Activated T-cell treated with anti-CD3 and anti-CD28 coated beads for 4 hours (primary cell): ENCODE results near the gene TBC1D20.
A peak's percentile ranks its signal among the peaks of the same experiment; 100 is the strongest.

Source experiments
- DNase-seq: peaks from one replicate; pipeline ENCODE4 v3.0.0-alpha.2; 2020

The TBC1D20 gene

DNA sequence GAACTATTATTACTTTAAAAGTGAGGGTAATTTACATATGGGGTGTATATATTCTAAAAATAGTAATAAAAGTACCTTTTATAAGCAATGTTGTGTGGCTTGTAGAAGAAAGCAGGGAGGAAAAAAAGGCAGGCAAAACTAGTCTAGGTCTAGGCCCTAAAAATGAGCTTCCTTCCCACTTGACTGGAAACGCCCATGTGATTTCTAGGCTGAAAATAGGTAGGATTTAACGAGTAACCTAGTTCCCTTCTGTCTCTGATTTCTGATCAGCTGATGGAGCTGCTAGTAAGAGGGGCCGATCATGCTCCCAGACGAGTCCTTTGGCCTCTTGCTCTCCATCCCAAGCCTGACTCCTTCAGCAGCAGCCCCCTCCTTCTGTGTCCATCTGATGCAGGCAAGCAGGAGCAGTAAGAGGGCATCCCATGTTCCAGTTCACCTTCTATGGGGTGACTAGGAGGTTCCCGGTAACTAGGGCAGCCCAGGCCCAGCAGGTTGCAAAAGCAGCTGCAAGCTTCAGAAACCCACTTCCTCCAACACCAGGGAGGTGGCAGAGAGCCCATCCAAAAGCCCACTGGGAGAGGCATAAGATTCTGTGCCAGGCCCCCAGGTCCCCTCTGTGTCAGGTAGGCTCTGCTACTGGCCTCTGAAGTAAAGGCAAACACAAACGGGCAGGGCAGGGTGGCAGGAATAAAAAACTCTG lies 24.4 kb downstream of the TBC1D20 start:
- DNase-seq: no peak

DNA sequence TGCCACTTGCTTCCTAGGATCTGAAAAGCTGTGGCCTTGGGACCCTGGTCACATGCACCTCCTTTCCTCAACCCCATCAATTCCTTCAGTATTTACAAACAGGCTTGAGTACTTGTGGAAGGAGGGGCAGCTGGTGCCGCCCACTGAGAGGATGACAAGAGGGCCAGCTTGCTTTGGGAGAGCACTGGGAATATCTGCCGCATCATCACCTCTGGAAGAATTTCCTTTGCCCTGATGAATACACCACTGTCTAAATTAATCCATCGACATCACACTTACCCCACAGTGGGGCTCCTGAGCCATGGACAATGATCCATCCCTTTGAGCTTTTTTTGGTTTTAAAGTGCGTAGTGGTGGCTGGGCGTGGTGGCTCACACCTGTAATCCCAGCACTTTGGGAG lies 25.9 kb downstream of the TBC1D20 start:
- no peak for DNase-seq

DNA sequence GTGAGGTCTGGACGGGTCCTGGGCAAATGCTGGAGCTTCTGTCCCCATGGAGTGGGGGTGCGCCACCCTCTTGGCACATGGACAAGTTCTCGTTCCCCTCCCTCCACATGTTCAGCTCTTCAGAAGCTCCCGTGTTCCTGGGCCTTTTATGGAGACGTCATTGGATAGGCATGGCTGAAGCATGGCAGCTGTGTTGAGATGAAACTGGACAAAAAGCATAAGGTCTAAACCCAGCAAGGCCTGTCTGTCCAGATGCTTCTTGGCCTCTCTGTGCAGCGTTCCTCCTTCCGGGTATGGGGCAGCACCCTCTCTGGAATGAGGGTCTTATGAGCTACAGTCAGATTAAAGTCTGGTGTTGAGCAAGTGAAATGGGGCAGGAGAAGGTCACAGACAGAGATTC lies 26.8 kb downstream of the TBC1D20 start:
- no peak for DNase-seq

- no peak for DNase-seq
These were observed 27.5 kb downstream of the TBC1D20 start for GRCh38 chr20:434661-435419.

GRCh38 chr20:434221-434620 lies 28.1 kb downstream of the TBC1D20 start:
- DNase-seq: no peak

DNA sequence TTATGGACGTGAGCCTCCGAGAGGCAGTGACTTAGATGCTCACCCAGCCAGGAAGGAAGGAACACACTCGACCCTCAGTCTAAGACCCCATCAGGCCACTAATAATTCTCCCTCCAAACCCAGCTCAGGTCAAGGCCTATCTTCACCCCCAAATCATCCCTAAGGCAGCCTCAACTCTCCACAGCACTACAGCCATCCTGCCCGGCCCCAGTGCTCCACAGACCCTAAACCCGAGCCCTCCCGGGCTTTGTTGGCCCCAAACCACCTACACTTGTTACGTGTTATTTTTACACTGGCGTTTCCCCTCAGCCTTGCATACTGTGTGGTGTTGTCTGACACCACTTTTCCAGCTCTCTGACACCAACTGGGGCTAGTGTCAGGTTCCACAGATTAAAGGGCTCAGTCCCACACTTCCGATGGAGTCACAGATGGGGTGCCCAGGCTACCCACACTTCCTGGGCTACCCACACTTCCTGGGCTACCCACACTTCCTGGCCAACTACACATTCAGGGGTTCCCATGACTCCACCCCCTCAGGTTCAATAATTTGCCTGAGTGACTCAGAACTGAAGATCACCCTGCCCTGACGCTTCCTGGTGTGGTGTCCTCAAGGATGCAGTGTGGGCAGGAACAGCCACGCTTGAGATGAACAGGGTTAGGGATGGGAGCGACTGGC lies 28.9 kb downstream of the TBC1D20 start:
- DNase-seq: peak; percentile 65

- no peak for DNase-seq
These were observed 29.5 kb downstream of the TBC1D20 start for GRCh38 chr20:432677-433299.

DNA sequence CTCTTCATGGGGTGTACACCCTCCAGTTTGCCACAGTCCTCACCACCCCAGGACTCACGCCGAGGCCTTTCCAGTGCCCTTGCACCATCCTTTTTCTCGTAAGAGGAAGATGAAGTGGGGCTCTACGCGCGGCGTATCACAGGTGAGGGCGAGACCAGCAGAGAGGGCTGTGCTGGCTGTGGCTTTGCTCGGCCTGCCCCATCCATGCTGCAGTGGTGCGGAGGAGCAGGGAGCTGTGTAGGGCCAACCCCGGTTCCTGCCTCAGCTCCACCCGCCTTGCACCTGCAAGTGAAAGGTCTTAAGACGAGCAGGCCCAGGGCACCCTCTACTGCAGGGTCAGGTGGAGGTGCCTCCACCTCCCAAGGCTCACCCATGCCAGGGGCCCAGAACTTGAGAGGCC lies 30.1 kb downstream of the TBC1D20 start:
- DNase-seq: no peak

DNA sequence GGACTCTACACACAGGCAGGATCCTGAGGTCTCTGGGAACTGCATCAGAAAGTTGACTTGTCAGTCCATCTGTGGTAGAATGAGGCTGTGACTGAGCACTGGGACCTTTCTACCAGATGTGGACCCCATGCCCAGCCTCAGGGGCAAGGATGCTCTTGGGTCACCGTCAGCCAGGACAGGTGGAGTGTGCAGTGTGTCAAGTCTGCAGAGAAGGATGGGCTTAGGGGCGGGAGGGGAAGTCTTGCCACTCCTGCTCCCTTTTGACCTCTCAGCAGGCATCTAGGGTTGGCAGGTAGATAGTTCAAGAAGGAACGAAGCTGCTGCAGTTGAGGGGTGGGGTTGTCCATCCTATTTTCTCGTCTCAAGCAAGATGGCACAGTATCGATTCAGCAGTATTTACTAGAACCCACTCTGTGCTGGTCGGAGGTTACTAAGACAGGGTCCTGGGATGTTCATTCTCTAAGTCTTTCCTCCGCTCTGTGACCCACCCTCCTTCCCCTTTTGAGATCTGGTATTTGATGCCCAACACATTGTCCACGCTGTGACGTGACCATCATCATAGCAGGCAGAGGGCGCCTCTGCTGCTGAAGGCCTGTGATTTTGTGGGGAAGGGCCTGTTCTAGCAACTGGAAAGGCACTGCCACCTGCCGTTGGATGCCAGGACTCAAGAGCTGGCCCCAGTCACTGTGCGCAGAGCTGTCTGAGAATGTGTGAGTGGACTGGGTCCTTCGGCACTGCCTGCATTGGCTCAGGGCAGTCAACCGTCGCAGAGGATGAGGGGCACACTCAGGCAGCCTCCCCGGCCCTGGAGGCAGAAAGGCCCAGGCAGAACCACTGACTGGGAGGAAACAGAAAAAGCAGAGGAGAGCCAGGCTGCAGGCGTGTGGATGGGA lies 31.1 kb downstream of the TBC1D20 start:
- DNase-seq: no peak

DNA sequence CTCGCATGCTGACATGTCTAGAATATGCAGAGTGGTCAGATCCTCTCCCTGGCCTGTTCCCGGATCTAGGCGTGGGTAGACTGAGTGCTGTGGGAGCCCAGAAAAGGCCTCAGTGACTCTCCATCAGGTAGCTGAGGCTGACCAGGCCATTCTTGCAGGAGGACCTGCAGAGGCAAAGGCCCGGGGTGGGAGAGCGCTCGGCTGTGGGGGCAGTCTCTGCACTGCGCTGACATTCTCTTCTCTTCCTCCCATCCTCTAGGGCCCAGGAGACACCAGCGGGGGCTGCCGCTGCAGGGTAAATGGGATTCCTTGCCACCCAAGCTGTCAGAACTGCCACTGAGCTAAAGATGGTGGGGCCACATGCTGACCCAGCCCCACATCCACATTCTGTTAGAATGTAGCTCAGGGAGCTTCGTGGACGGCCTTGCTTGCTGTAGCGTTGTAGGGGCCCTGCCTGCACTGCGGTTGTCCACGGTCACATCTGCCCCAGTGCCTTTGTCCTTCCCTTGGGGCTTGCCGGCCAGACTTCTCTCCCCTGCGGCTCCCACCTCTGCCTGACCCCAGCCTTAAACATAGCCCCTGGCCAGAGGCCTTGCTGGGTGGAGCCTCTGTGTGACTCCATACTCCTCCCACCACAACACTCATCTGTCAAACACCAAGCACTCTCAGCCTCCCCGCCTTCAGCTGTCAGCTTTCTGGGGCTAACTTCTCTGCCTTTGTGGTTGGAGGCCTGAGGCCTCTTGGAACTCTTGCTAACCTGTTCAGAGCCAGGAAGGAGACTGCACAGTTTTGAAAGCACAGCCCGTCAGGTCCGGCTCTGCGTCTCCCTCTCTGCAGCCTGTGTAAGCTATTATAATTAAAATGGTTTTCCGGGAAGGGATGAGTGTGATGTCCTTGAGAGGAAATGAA lies 32.0 kb downstream of the TBC1D20 start:
- no peak for DNase-seq

DNA sequence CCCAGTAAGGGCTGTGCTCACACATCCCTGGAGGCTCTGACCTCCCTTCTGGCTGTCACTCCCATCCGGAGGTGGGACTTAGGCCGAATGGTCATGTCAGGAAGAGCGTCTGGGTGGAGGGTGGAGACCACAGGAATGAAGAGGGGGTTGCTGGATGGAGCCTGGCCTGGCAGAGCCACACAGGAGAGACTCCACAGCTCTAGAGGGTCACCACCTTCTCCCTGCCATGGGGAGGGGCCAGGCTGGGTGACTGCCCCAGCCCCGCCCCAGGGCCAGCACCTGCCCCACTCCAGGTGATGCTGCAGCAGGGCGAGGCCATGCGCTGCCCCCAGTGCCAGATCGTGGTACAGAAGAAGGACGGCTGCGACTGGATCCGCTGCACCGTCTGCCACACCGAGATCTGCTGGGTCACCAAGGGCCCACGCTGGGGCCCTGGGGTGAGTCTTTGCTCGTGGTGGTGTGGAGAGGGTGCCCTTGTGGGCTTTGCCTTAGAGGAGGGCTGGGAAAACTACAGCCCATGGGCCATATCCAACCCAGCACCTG lies 33.6 kb downstream of the TBC1D20 start:
- DNase-seq: no peak

DNA sequence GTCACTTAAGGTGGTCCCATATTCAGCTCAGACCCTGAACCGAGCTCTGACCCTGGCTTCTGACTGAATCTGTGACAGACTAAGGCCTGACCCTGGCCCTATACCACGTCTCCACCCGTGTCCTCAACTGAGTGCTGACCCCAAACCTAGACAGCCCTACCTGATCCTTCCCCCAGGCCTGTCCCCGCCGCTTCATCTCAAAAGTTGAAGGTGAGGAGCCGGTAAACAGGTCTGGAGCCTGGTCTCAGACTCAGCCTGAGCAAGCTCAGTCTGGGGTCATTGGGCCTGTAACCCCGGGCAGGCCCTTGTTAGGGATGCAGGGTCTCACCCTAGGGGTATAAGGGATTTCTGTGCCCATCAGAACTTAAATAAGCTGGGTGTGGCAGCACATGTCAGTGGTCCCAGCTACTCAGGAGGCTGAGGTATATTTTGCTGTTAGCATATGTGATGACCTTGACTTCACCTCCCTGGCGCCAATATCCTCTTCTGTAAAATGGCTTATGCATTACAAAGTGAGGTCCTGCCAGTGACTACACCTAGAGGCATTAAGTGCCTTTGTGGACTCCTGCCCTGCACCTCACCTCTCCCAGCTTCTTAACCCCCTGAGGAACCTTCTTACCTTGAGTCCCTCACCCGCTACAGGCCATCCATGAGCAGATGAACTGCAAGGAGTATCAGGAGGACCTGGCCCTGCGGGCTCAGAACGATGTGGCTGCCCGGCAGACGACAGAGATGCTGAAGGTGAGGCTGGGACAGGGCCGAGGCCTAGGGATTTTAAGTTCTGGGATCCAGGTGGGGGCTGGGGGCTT lies 34.3 kb downstream of the TBC1D20 start:
- no peak for DNase-seq

DNA sequence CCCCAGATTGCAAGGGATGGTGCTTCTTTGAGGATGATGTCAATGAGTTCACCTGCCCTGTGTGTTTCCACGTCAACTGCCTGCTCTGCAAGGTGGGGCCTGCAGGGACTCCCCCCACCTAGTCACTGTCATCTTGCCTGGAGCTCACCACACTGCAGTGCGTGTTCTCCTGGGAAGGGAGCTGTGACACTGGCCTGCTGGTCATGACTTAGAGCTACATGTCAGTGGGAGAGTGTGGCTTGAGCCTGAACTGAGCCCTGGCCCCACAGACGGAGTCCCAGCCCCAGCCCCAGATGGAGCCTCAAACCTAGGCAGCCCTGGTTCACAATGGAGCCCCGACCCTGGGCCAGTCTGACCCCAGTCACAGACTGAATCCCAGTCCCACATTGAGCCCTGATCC lies 34.9 kb downstream of the TBC1D20 start:
- DNase-seq: no peak

DNA sequence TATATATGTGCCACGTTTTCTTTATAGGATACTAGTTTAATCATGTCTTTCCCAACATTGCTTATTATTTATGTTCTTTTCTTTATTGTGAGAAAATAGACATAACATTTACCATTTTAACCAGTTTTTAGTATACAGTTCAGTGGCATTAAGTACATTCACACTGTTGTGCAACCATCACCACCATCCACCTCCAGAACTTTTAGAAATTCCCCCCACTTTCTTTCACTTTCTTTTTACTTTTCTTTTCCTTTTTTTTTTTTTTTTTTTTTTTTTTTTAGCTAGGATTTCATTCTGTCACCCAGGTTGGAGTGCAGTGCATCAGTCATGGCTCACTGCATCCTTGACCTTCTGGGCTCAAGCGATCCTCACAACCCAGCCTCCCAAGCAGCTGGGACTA lies 35.8 kb downstream of the TBC1D20 start:
- no peak for DNase-seq

DNA sequence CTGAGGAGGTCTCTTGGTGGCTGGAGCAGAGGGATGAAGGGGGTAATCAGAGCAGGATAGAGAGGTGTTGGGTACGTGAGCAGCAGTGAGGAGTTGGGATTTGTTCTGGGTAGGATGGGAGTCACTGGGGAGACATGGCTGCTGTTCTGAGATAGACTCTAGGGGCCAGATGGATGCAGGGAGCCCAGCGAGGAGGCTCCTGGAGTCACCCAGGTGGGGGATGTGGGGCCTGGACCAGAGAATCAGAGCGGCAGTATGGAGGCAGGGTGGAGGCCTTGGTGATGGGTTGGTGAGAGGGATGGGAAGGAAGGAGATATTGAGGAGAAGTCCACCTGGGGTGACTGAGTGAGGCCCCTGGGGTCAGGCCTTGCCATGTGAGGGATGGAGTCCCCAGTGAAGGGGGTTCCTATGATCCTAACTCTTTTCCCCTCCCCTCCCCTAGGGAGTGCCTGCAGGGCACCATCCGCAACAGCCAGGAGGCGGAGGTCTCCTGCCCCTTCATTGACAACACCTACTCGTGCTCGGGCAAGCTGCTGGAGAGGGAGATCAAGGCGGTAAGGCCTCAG lies 40.6 kb downstream of the TBC1D20 start:
- DNase-seq: no peak

DNA sequence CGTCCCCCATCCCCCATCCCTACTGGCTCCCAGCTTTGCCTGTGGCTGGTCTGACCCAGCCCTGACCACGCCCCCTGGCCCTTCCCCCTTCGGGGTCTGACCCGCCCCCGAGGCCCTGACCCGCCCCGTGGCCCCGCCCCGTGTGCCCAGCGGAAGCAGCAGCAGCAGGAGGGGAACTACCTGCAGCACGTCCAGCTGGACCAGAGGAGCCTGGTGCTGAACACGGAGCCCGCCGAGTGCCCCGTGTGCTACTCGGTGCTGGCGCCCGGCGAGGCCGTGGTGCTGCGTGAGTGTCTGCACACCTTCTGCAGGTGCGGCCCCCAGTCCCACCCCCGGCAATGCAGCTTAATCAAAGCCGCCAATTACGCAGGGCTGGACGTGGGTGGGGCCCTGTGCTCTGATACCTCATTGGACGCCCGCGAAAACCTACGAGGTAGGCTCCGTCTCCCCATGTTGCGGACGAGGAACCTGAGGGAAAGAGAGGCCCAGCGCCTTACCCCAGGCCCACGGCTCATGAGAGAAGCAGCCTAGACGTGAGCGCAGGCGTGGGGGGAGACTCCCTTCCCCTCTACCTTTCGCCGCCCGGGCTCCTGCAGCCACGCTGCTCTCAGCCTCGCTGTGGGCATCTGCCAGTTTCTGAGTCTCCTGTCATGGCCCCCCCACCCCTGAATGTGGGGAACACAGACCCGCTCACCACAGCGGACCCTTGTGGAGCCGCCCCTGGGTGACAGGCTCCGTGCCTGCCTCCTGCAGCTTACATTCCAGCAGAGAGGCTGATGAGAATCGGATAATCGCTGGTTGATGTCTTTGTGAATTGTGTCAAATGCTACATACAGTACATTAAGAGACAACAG lies 41.4 kb downstream of the TBC1D20 start:
- DNase-seq: no peak

GRCh38 chr20:420166-420620 lies 42.1 kb downstream of the TBC1D20 start:
- no peak for DNase-seq

GRCh38 chr20:419556-420165 lies 42.7 kb downstream of the TBC1D20 start:
- no peak for DNase-seq
